Nephron progenitor cell (in vitro differentiated cells): ENCODE data around the gene ATF6B.
A peak's percentile ranks its signal among the peaks of the same experiment; 100 is the strongest.
"Not testable (repeated sequence)": the region's sequence is repeated elsewhere in the genome, so short reads cannot be mapped to it uniquely, and the experiment has no call there.

ENCODE experiments used
- DNase-seq: peaks from one replicate; pipeline ENCODE4 v3.0.0; 2021
- H3K27ac Mint-ChIP-seq: 2 replicates; pipeline ENCODE4 v1.8.0; 2021; ENCODE audit warnings: mild to moderate bottlenecking, moderate library complexity, mixed read lengths
- H3K27me3 Mint-ChIP-seq: 2 replicates; pipeline ENCODE4 v1.8.0; 2021; ENCODE audit warnings: mild to moderate bottlenecking, low read depth, mixed read lengths; ENCODE audit not compliant: poor library complexity
- H3K36me3 Mint-ChIP-seq: 2 replicates; pipeline ENCODE4 v1.8.0; 2021; ENCODE audit warnings: low read depth, mixed read lengths
- H3K4me1 Mint-ChIP-seq: 2 replicates; pipeline ENCODE4 v1.8.0; 2021; ENCODE audit warnings: mixed read lengths
- H3K4me3 Mint-ChIP-seq: 2 replicates; pipeline ENCODE4 v1.8.0; 2021; ENCODE audit warnings: mild to moderate bottlenecking, moderate library complexity, mixed read lengths
- H3K9me3 Mint-ChIP-seq: 2 replicates; pipeline ENCODE4 v1.8.0; 2021; ENCODE audit warnings: mild to moderate bottlenecking, moderate library complexity, mixed read lengths
- CTCF ChIP-seq: fragments of 200-600 bp; sonication (generic); IDR thresholded peaks from 2 replicates; pipeline ENCODE4 v1.5.0; 2021; ENCODE audit warnings: antibody characterized with exemption

Gene ATF6B

GRCh38 chr6:32149092-32149755 is 21.2 kb upstream of the ATF6B start:
- Mint-ChIP-seq H3K4me1 (peaks cover 75% of the 10 kb centered on the region), H3K9me3 (peaks cover 8% of the 10 kb centered on the region), H3K27me3 (peaks cover 64% of the 10 kb centered on the region), H3K4me3 (peak overlapping the region; percentile 77), H3K36me3 (peaks cover 11% of the 10 kb centered on the region), H3K27ac (no peak overlapping the region)
- no peak for DNase-seq
- no peak for TF ChIP-seq CTCF

- DNase-seq = no peak
- Mint-ChIP-seq H3K4me1 (peaks cover 70% of the 10 kb centered on the region), H3K27me3 (peaks cover 64% of the 10 kb centered on the region), H3K4me3 (peak overlapping the region; percentile 77), H3K27ac (no peak overlapping the region), H3K36me3 (peaks cover 11% of the 10 kb centered on the region), H3K9me3 (peaks cover 8% of the 10 kb centered on the region)
- TF ChIP-seq CTCF = no peak
These were observed 20.4 kb upstream of the ATF6B start for GRCh38 chr6:32148289-32149091.

GRCh38 chr6:32147401-32148132 is 19.5 kb upstream of the ATF6B start:
- Mint-ChIP-seq H3K27me3 (peaks cover 60% of the 10 kb centered on the region), H3K27ac (no peak overlapping the region), H3K4me1 (peaks cover 62% of the 10 kb centered on the region), H3K4me3 (peak overlapping the region; percentile 77), H3K36me3 (peaks cover 11% of the 10 kb centered on the region), H3K9me3 (peaks cover 8% of the 10 kb centered on the region)
- TF ChIP-seq CTCF = no peak
- DNase-seq = no peak

GRCh38 chr6:32146687-32147086 is 18.6 kb upstream of the ATF6B start:
- peak overlapping the region; percentile 44 for H3K4me3 Mint-ChIP-seq
- TF ChIP-seq CTCF = no peak
- peaks cover 11% of the 10 kb centered on the region for H3K36me3 Mint-ChIP-seq
- peaks cover 8% of the 10 kb centered on the region for H3K9me3 Mint-ChIP-seq
- peak overlapping the region; percentile 45 for H3K27ac Mint-ChIP-seq
- peaks cover 54% of the 10 kb centered on the region for H3K27me3 Mint-ChIP-seq
- H3K4me1 Mint-ChIP-seq = peaks cover 60% of the 10 kb centered on the region
- no peak for DNase-seq

- peak overlapping the region; percentile 44 for H3K4me3 Mint-ChIP-seq
- no peak for DNase-seq
- peaks cover 8% of the 10 kb centered on the region for H3K9me3 Mint-ChIP-seq
- peak overlapping the region; percentile 45 for H3K27ac Mint-ChIP-seq
- peaks cover 52% of the 10 kb centered on the region for H3K27me3 Mint-ChIP-seq
- H3K4me1 Mint-ChIP-seq = peaks cover 60% of the 10 kb centered on the region
- no peak for TF ChIP-seq CTCF
- peaks cover 11% of the 10 kb centered on the region for H3K36me3 Mint-ChIP-seq
These were observed 18.2 kb upstream of the ATF6B start for GRCh38 chr6:32146287-32146686.

GRCh38 chr6:32144238-32144637 is 16.2 kb upstream of the ATF6B start:
- Mint-ChIP-seq H3K27me3 (peaks cover 35% of the 10 kb centered on the region), H3K4me1 (peaks cover 49% of the 10 kb centered on the region), H3K36me3 (peaks cover 11% of the 10 kb centered on the region)
- not testable (repeated sequence) for DNase-seq, H3K9me3 Mint-ChIP-seq, H3K27ac Mint-ChIP-seq, H3K4me3 Mint-ChIP-seq
